ENCODE results near the gene OOSP2. TPM values are rescaled to one million over a fixed set of nuclear protein-coding genes. Genes with fewer than 3 reads are reported as not detected.

Gene OOSP2
- total and polyA plus RNA-seq, 2 donors (not counting 1 experiment from before 2014, with no cell fraction given), result not detected

DNA sequence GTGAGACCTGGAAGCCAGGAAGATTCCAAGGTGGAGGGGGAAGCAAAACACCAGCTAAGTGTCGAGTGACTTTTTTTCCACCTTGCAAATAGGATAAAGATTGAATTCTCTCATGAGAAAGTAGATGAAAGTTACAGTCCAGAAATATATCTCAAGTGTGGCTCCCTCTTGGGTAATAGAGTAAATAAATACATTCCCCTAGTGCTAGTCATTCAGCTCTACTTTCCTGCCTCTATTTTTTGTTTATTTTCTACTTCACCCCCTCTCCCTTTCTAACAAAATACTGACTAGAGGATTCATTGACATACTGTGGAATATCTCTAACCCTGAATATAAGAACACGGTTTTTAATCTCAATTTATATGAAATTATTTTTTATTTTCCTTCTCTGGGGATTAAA is 42.4 kb upstream of the OOSP2 start:
- no peak for DNase-seq (ENCODE audit: low read depth in 2 of 2)
- Histone ChIP-seq H3K27ac (ENCODE audit: insufficient read depth, low read length) (no peak overlapping the region), H3K4me1 (ENCODE audit: control insufficient read depth, extremely low read depth, insufficient read depth, low read length) (no peaks in the 10 kb centered on the region), H3K27me3 (ENCODE audit: control insufficient read depth, insufficient read depth, low read length) (no peaks in the 10 kb centered on the region), H3K4me3 (replicated peaks in 1 of 4; ENCODE audit: control extremely low read depth in 1 of 4, insufficient read depth in 1 of 4, low read depth in 3 of 4, low read length in 4 of 4) (no peak overlapping the region), H3K9me3 (ENCODE audit: control insufficient read depth, insufficient read depth, low read depth, low read length) (no peaks in the 10 kb centered on the region), H3K4me2 (ENCODE audit: extremely low read depth, insufficient read depth, low read length) (no peak overlapping the region), H3K9ac (ENCODE audit: insufficient read depth, low read length) (no peak overlapping the region), H3K79me2 (ENCODE audit: control insufficient read depth, insufficient read depth, low read length) (no peaks in the 10 kb centered on the region), H3K36me3 (ENCODE audit: control insufficient read depth, insufficient read depth, low read length) (no peaks in the 10 kb centered on the region), H4K20me1 (ENCODE audit: control insufficient read depth, extremely low read depth, insufficient read depth, low read length) (no peaks in the 10 kb centered on the region), H2AFZ (ENCODE audit: low read length) (no peak overlapping the region)
- no peak for TF ChIP-seq EZH2 (IDR thresholded peaks at IDR 0.05; ENCODE audit: low read length, missing control alignments)
- TF ChIP-seq, protein P1, sequence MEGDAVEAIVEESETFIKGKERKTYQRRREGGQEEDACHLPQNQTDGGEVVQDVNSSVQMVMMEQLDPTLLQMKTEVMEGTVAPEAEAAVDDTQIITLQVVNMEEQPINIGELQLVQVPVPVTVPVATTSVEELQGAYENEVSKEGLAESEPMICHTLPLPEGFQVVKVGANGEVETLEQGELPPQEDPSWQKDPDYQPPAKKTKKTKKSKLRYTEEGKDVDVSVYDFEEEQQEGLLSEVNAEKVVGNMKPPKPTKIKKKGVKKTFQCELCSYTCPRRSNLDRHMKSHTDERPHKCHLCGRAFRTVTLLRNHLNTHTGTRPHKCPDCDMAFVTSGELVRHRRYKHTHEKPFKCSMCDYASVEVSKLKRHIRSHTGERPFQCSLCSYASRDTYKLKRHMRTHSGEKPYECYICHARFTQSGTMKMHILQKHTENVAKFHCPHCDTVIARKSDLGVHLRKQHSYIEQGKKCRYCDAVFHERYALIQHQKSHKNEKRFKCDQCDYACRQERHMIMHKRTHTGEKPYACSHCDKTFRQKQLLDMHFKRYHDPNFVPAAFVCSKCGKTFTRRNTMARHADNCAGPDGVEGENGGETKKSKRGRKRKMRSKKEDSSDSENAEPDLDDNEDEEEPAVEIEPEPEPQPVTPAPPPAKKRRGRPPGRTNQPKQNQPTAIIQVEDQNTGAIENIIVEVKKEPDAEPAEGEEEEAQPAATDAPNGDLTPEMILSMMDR (conservative IDR thresholded peaks at IDR 0.05 in 1 of 2, IDR thresholded peaks at IDR 0.05 in 1 of 2; ENCODE audit: low read depth in 1 of 2, low read length in 2 of 2), result no peak

DNA sequence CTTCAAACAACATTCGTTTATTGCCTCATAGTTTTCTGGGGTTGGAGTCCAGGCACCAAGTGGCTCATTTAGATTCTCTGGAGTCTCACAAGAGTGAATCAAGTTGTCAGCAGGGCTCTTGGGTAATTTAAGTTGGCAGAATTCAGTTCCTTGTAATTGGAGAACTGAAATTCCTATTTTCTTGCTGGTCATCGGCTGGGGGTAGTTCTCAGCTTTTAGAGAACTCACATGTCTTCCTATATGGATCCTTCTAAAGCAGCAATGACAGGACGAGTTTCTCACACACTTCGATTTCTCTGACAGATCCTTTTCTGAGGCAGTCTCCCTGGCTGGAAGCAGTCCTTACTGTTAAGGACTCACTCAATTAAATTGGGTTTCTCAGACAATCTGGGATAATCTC is 40.5 kb upstream of the OOSP2 start:
- Histone ChIP-seq H3K9ac (ENCODE audit: insufficient read depth, low read length) (no peak overlapping the region), H3K9me3 (ENCODE audit: control insufficient read depth, insufficient read depth, low read depth, low read length) (no peaks in the 10 kb centered on the region), H3K4me3 (replicated peaks in 1 of 4; ENCODE audit: control extremely low read depth in 1 of 4, insufficient read depth in 1 of 4, low read depth in 3 of 4, low read length in 4 of 4) (no peak overlapping the region), H3K36me3 (ENCODE audit: control insufficient read depth, insufficient read depth, low read length) (no peaks in the 10 kb centered on the region), H2AFZ (ENCODE audit: low read length) (no peak overlapping the region), H3K27ac (ENCODE audit: insufficient read depth, low read length) (no peak overlapping the region), H3K4me2 (ENCODE audit: extremely low read depth, insufficient read depth, low read length) (no peak overlapping the region), H4K20me1 (ENCODE audit: control insufficient read depth, extremely low read depth, insufficient read depth, low read length) (no peaks in the 10 kb centered on the region), H3K79me2 (ENCODE audit: control insufficient read depth, insufficient read depth, low read length) (no peaks in the 10 kb centered on the region), H3K4me1 (ENCODE audit: control insufficient read depth, extremely low read depth, insufficient read depth, low read length) (no peaks in the 10 kb centered on the region), H3K27me3 (ENCODE audit: control insufficient read depth, insufficient read depth, low read length) (no peaks in the 10 kb centered on the region)
- no peak for DNase-seq (ENCODE audit: low read depth in 2 of 2)
- TF ChIP-seq, protein P1 (conservative IDR thresholded peaks at IDR 0.05 in 1 of 2, IDR thresholded peaks at IDR 0.05 in 1 of 2; ENCODE audit: low read depth in 1 of 2, low read length in 2 of 2), result no peak
- no peak for TF ChIP-seq EZH2 (IDR thresholded peaks at IDR 0.05; ENCODE audit: low read length, missing control alignments)

DNA sequence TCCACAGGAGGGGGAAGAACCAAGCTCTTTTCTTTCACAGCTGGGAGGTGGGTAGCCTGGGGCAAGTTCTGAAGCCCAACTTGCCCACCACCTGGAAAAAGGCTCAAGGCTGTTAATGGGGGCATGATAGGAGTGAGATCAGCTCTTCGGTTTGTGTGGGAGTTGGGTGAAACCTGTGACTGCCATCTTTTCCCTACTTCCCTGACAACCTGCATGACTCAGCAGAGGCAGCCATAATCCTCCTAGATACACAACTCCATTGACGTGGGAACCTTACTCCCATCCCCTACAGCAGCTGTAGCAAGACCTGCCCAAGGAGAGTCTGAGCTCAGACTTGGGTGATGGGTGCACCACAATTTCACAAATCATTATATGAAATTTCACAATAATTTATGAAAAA is 36.5 kb upstream of the OOSP2 start:
- H4K20me1 ChIP-seq (ENCODE audit: control insufficient read depth, extremely low read depth, insufficient read depth, low read length), result no peaks in the 10 kb centered on the region
- no peaks in the 10 kb centered on the region for H3K4me1 ChIP-seq (ENCODE audit: control insufficient read depth, extremely low read depth, insufficient read depth, low read length)
- H3K4me2 ChIP-seq (ENCODE audit: extremely low read depth, insufficient read depth, low read length), result no peak overlapping the region
- no peaks in the 10 kb centered on the region for H3K27me3 ChIP-seq (ENCODE audit: control insufficient read depth, insufficient read depth, low read length)
- H3K27ac ChIP-seq (ENCODE audit: insufficient read depth, low read length), result no peak overlapping the region
- TF ChIP-seq EZH2 (IDR thresholded peaks at IDR 0.05; ENCODE audit: low read length, missing control alignments), result no peak
- TF ChIP-seq, protein P1 (conservative IDR thresholded peaks at IDR 0.05 in 1 of 2, IDR thresholded peaks at IDR 0.05 in 1 of 2; ENCODE audit: low read depth in 1 of 2, low read length in 2 of 2), result no peak
- H3K9me3 ChIP-seq (ENCODE audit: control insufficient read depth, insufficient read depth, low read depth, low read length), result no peaks in the 10 kb centered on the region
- no peak overlapping the region for H2AFZ ChIP-seq (ENCODE audit: low read length)
- no peak overlapping the region for H3K9ac ChIP-seq (ENCODE audit: insufficient read depth, low read length)
- H3K79me2 ChIP-seq (ENCODE audit: control insufficient read depth, insufficient read depth, low read length), result no peaks in the 10 kb centered on the region
- no peak overlapping the region for H3K4me3 ChIP-seq (replicated peaks in 1 of 4; ENCODE audit: control extremely low read depth in 1 of 4, insufficient read depth in 1 of 4, low read depth in 3 of 4, low read length in 4 of 4)
- no peak for DNase-seq (ENCODE audit: low read depth in 2 of 2)
- no peaks in the 10 kb centered on the region for H3K36me3 ChIP-seq (ENCODE audit: control insufficient read depth, insufficient read depth, low read length)
